Cardiac muscle cell (in vitro differentiated cells and primary cell): ENCODE data around the gene FKRP. TPM values are rescaled to one million over a fixed set of nuclear protein-coding genes. Genes with fewer than 3 reads are reported as not detected.
A peak's percentile ranks its signal among the peaks of the same experiment; 100 is the strongest.

Experiments
- DNase-seq, 2 donors: peaks; one replicate each; pipeline versions ENCODE4 v3.0.0 to v3.0.0-alpha.2; 2010 to 2017; ENCODE audit warnings: low read depth in 1 of 2, low spot score in 1 of 2
- H3K27ac ChIP-seq: fragments of 200-600 bp; sonication (generic); 2 replicates; pipeline ENCODE4 v1.5.1; 2016
- H3K27me3 ChIP-seq: fragments of 200-600 bp; sonication (generic); 2 replicates; pipeline ENCODE4 v1.6.0; 2016; ENCODE audit warnings: control low read depth
- H3K36me3 ChIP-seq: fragments of 200-600 bp; sonication (generic); 2 replicates; pipeline ENCODE4 v1.5.1; 2016; ENCODE audit warnings: control low read depth
- H3K4me1 ChIP-seq: fragments of 200-600 bp; sonication (generic); 2 replicates; pipeline ENCODE4 v1.8.1; 2017; ENCODE audit warnings: low read depth, mild to moderate bottlenecking, mixed run types
- H3K4me3 ChIP-seq: fragments of 200-600 bp; sonication (generic); 2 replicates; pipeline ENCODE4 v1.5.1; 2016; ENCODE audit warnings: mild to moderate bottlenecking
- H3K9me3 ChIP-seq: fragments of 200-600 bp; sonication (generic); 2 replicates; pipeline ENCODE4 v1.5.1; 2017; ENCODE audit warnings: low read depth, mild to moderate bottlenecking, control low read depth
- polyA plus RNA-seq: library from polyadenylated mRNA; unstranded; fragments of >200 nt; fragmentation: Nextera tagmentation; extraction: Ambion mirVana; gene quantifications from 2 replicates; pipeline ENCODE4 v1.2.1, GENCODE V29; 2016
- total RNA-seq: library from RNA; depleted of rRNA; stranded (reverse); fragments of >200 nt; gene quantifications from 2 replicates; pipeline ENCODE4 v1.2.3, GENCODE V29; 2016
- TF ChIP-seq, protein P1 (sequence below): IDR thresholded peaks from 2 replicates; pipeline ENCODE4 v1.5.1; 2012; ENCODE audit warnings: low read depth, mild to moderate bottlenecking, low read length

The FKRP gene
- total and polyA plus RNA-seq, 2 experiments from 2014 or later: 20.4 to 50.3 TPM

DNA sequence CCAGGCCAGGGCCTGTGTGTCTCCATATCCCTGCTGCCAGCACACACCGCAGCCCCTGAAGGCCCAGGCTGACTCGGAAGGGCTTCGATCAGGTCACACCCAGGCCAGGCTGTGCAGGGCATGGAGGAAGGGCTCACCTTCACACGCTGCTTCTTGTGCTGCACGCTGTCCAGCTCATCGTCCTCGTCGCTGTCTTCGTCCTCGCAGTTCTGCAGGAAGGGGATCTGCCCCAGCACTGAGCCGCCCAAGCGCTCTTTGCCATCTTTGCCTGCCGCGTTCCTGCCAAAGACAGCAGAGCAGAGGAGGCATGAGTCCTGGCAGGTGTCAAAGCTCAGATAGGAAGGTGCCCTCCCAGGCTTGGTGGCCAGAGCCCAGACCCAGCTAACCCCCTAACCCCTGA is 15.3 kb upstream of the FKRP start:
- TF ChIP-seq, protein P1, sequence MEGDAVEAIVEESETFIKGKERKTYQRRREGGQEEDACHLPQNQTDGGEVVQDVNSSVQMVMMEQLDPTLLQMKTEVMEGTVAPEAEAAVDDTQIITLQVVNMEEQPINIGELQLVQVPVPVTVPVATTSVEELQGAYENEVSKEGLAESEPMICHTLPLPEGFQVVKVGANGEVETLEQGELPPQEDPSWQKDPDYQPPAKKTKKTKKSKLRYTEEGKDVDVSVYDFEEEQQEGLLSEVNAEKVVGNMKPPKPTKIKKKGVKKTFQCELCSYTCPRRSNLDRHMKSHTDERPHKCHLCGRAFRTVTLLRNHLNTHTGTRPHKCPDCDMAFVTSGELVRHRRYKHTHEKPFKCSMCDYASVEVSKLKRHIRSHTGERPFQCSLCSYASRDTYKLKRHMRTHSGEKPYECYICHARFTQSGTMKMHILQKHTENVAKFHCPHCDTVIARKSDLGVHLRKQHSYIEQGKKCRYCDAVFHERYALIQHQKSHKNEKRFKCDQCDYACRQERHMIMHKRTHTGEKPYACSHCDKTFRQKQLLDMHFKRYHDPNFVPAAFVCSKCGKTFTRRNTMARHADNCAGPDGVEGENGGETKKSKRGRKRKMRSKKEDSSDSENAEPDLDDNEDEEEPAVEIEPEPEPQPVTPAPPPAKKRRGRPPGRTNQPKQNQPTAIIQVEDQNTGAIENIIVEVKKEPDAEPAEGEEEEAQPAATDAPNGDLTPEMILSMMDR: no peak
- Histone ChIP-seq H3K4me1 (no peaks in the 10 kb centered on the region), H3K4me3 (no peak overlapping the region), H3K27me3 (no peaks in the 10 kb centered on the region), H3K36me3 (peaks cover 42% of the 10 kb centered on the region), H3K9me3 (no peaks in the 10 kb centered on the region), H3K27ac (no peak overlapping the region)
- DNase-seq: no peak

DNA sequence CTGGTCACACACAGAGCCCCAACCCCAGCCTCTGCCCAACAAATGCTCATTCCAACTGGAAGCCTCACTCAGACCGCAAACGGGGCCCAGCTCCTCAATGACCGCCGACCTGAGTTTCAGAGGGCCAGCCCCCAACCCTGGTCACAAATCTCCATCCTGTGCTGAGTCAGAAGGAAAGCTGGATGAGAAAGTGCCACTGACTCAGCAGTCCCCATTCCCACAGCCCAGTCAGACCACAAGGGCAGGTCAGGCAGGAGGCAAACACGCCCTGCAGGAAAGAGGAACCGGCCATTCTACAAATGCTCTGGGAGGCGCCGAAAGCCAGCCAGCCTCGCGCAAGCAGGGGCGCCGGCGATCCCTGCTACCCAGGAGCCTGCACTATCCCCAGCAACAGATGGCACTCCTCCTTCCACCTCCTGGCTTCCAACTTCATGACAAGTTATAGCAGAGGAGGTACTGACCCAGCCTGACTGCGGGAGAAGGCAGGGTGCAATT is 14.8 kb upstream of the FKRP start:
- H3K4me1 ChIP-seq: no peaks in the 10 kb centered on the region
- H3K9me3 ChIP-seq: no peaks in the 10 kb centered on the region
- no peak overlapping the region for H3K4me3 ChIP-seq
- peak in 1 of 2 donors; percentile 88 for DNase-seq
- peaks cover 42% of the 10 kb centered on the region for H3K36me3 ChIP-seq
- no peak overlapping the region for H3K27ac ChIP-seq
- TF ChIP-seq, protein P1: no peak
- H3K27me3 ChIP-seq: no peaks in the 10 kb centered on the region

DNA sequence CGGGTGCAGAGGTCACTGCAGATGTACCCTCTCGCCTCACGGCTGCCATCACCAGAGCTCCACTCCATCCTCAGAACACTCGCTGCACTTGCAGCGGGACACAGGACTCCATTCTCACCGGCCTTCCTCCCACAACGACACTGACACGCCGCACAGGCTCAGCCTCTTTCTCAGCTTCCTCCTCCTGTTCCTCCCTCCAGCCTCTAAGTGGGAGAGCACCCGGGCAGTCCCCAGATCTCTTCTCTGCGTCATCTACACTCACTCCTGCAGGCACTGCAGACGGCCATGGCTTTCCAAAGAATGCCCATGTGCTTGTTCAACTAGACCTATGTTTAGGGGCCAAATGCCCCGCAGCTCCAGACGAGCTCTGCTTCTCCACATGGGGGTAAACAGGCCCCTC is 14.3 kb upstream of the FKRP start:
- Histone ChIP-seq H3K9me3 (no peaks in the 10 kb centered on the region), H3K27me3 (no peaks in the 10 kb centered on the region), H3K36me3 (peaks cover 41% of the 10 kb centered on the region), H3K4me3 (no peak overlapping the region), H3K27ac (no peak overlapping the region), H3K4me1 (no peaks in the 10 kb centered on the region)
- DNase-seq: peak in 1 of 2 donors; percentile 39
- TF ChIP-seq, protein P1: no peak

DNA sequence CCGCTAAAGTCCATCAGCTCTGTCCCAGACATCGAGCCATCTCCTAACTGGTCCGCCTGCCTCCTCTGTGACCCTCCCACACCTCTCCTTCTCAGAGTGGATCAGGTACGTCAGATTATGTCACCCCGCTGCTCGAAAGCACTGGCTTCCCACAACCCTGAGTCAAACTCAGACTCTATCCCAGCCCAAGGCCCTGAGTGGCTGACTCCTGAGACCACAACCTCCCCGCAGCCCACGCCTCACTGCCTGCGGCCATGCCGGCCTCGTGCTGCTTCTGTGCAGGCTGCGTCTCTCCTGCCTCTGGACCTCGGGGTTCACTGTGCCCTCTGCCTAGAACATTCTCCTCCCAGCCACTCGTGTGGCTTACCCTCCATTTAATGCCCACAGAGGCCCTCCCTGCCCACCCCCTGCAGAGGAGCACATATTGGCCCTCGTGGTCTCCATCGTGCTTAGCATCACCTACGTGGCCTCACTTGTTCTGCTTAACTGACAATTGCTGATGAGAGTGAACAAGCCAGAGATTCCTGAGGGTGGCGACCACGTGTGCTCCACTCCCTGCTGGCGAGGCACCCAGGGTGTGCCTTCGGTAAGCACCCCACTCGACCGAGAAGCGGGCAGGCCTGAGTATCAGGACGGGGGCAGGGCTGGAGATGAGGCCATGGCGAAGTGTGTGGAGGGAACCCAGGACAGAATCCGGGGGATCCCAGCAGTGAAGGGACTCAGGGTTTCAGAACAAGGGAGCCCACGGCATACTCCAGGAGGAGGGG is 13.5 kb upstream of the FKRP start:
- Histone ChIP-seq H3K4me1 (no peaks in the 10 kb centered on the region), H3K9me3 (no peaks in the 10 kb centered on the region), H3K36me3 (peaks cover 36% of the 10 kb centered on the region), H3K27ac (no peak overlapping the region), H3K4me3 (no peak overlapping the region), H3K27me3 (no peaks in the 10 kb centered on the region)
- TF ChIP-seq, protein P1: no peak
- DNase-seq: no peak

DNA sequence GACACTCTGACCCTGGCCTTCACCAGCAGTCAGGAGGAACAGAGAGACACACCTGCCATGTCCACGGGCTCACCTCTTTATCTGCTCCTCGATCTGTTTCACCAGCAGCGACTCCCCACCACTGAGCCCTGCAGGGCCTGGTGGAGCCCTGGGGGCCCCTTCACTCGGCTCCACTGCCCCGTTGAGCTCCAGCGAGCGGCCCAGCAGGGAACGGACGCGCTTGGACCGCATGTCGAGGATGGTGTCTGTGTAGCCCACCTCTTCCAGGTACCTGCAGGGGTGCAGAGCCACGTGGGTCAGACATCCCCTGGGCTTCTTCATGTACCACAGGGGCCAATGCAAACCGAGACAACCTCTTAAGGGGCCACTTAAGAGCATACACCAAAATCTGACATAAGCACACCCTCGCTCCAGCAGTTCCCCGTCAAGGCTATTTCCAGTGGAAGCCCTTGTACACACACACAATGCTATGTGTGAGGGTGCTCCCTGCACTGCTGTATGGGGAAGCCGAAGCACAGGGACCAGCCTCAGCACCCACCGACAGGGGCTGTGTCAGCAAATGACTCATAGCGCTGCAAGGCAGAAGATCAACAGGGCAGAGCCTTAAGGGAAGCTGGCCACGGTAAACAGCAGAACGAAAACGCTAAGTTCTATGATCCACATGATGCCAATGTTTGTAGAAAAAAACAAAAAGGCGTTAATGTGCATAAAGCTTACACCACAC is 12.7 kb upstream of the FKRP start:
- H3K9me3 ChIP-seq: no peaks in the 10 kb centered on the region
- no peaks in the 10 kb centered on the region for H3K4me1 ChIP-seq
- no peaks in the 10 kb centered on the region for H3K27me3 ChIP-seq
- H3K36me3 ChIP-seq: peaks cover 29% of the 10 kb centered on the region
- no peak for DNase-seq
- no peak overlapping the region for H3K27ac ChIP-seq
- H3K4me3 ChIP-seq: no peak overlapping the region
- TF ChIP-seq, protein P1: no peak
